Lower leg skin (tissue), 3 donors: ENCODE results near the gene WDHD1.

Experiments
- POLR2A ChIP-seq, 2 donors: fragments of 450-650 bp; IDR thresholded peaks; one replicate each; pipeline ENCODE4 v1.6.1; 2016 to 2017; ENCODE audit warnings: antibody characterized with exemption in 2 of 2, mild to moderate bottlenecking in 1 of 2, moderate library complexity in 1 of 2
- TF ChIP-seq, protein P1 (sequence below), 3 donors: fragments of 450-650 bp; IDR thresholded peaks; one replicate each; pipeline ENCODE4 v1.5.1; 2016; ENCODE audit warnings: antibody characterized with exemption in 3 of 3, mild to moderate bottlenecking in 3 of 3, moderate library complexity in 2 of 3

DNA sequence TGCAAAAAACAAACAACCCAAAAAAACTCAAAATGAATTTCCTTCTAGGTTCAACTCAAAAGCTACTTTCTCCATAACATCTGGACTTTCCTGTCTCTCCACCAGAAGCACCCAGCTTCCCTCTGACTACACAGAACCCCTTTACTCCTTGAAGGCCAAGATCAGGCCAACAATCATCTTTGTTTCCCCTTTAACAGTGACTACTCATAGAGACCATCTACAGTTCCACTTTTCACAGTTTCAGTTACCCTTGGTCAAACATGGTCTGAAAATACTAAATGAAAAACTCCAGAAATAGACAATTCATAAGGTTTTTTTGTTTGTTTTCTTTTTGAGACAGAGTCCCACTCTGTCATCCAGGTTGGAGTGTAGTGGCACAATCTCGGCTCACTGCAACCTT lies 136.1 kb downstream of the WDHD1 start:
- TF ChIP-seq, protein P1, sequence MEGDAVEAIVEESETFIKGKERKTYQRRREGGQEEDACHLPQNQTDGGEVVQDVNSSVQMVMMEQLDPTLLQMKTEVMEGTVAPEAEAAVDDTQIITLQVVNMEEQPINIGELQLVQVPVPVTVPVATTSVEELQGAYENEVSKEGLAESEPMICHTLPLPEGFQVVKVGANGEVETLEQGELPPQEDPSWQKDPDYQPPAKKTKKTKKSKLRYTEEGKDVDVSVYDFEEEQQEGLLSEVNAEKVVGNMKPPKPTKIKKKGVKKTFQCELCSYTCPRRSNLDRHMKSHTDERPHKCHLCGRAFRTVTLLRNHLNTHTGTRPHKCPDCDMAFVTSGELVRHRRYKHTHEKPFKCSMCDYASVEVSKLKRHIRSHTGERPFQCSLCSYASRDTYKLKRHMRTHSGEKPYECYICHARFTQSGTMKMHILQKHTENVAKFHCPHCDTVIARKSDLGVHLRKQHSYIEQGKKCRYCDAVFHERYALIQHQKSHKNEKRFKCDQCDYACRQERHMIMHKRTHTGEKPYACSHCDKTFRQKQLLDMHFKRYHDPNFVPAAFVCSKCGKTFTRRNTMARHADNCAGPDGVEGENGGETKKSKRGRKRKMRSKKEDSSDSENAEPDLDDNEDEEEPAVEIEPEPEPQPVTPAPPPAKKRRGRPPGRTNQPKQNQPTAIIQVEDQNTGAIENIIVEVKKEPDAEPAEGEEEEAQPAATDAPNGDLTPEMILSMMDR (IDR thresholded peaks at IDR 0.05), result no peak
- TF ChIP-seq POLR2A (IDR thresholded peaks at IDR 0.05), result no peak
